Islet of Langerhans (tissue), 1 donor: ENCODE measurements around the gene ZBTB40.

Source experiments
- FAIRE-seq: peaks from one replicate; lab custom pipeline; 2011; peaks lifted over from hg19 to GRCh38; lab: Jason Lieb, UNC

The ZBTB40 gene

GRCh38 chr1:22530715-22531114, 79.1 kb downstream of the ZBTB40 start:
- no peak for FAIRE-seq

- FAIRE-seq: no peak
These were observed 79.6 kb downstream of the ZBTB40 start for GRCh38 chr1:22531251-22531650.

- no peak for FAIRE-seq
These were observed 81.7 kb downstream of the ZBTB40 start for GRCh38 chr1:22533244-22533895.

GRCh38 chr1:22534951-22535350, 83.3 kb downstream of the ZBTB40 start:
- FAIRE-seq: no peak

GRCh38 chr1:22535399-22535798, 83.7 kb downstream of the ZBTB40 start:
- no peak for FAIRE-seq

- FAIRE-seq: no peak
These were observed 84.9 kb downstream of the ZBTB40 start for GRCh38 chr1:22536506-22536905.

GRCh38 chr1:22537441-22538139, 85.9 kb downstream of the ZBTB40 start:
- FAIRE-seq: no peak

GRCh38 chr1:22539510-22540118, 88.0 kb downstream of the ZBTB40 start:
- no peak for FAIRE-seq

- FAIRE-seq: no peak
These were observed 88.7 kb downstream of the ZBTB40 start for GRCh38 chr1:22540337-22540736.

GRCh38 chr1:22542886-22543285, 91.2 kb downstream of the ZBTB40 start:
- FAIRE-seq: no peak

- no peak for FAIRE-seq
These were observed 92.0 kb downstream of the ZBTB40 start for GRCh38 chr1:22543679-22544078.

- no peak for FAIRE-seq
These were observed 93.0 kb downstream of the ZBTB40 start for GRCh38 chr1:22544606-22545005.

- FAIRE-seq: no peak
These were observed 93.5 kb downstream of the ZBTB40 start for GRCh38 chr1:22545141-22545540.

GRCh38 chr1:22547186-22547817, 95.7 kb downstream of the ZBTB40 start:
- FAIRE-seq: no peak

- FAIRE-seq: no peak
These were observed 96.3 kb downstream of the ZBTB40 start for GRCh38 chr1:22547818-22548462.

- no peak for FAIRE-seq
These were observed 98.4 kb downstream of the ZBTB40 start for GRCh38 chr1:22550021-22550420.

- no peak for FAIRE-seq
These were observed 99.9 kb downstream of the ZBTB40 start for GRCh38 chr1:22551591-22551990.

GRCh38 chr1:22552021-22552420, 100.4 kb downstream of the ZBTB40 start:
- no peak for FAIRE-seq

GRCh38 chr1:22553104-22553880, 101.6 kb downstream of the ZBTB40 start:
- FAIRE-seq: no peak

- no peak for FAIRE-seq
These were observed 102.4 kb downstream of the ZBTB40 start for GRCh38 chr1:22553991-22554522.

- FAIRE-seq: no peak
These were observed 103.7 kb downstream of the ZBTB40 start for GRCh38 chr1:22555371-22555656.
